ENCODE data around the gene FGF23.

DNA sequence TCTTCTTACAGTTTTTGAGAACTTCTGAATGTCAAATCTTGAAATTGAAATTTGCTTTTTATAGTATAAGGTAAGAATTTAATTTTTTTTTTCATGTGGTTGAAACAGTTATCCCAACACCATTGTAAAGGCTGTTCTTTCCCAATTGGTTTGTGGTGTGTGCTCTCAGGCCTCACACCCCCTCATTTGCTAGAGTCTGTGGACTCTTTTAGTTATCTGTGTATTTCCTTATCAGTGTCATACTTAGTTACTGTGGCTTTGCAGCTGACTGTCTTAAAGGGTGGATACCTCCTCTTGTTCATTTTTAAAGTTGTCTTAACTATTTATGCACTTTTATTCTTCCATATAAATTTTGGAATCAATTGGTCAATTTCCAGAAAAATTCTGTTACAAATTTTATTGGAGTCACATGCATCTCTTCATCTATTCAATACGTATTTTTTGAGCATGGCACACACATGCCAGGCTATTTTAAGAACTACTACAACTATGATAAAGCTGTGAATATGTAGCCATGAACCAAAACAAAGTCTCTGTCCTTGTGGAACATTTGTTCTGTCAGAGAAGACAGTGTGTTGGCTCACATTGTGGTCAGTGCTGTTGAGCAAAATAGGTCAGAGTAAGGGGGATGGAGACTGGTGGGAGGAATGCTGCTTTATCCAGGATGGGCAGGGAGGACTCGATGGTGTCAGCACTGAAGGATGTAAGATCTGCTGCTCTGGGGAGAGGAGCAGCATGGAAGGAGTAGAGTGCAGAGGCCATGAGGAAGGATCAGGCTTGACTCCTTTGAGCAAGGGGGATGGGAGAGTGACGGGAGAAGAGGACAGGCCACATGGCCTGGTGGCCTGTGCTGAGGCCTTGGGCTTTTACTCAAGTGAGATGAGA lies 24.1 kb downstream of the FGF23 start:
- TF ChIP-seq, protein P1, sequence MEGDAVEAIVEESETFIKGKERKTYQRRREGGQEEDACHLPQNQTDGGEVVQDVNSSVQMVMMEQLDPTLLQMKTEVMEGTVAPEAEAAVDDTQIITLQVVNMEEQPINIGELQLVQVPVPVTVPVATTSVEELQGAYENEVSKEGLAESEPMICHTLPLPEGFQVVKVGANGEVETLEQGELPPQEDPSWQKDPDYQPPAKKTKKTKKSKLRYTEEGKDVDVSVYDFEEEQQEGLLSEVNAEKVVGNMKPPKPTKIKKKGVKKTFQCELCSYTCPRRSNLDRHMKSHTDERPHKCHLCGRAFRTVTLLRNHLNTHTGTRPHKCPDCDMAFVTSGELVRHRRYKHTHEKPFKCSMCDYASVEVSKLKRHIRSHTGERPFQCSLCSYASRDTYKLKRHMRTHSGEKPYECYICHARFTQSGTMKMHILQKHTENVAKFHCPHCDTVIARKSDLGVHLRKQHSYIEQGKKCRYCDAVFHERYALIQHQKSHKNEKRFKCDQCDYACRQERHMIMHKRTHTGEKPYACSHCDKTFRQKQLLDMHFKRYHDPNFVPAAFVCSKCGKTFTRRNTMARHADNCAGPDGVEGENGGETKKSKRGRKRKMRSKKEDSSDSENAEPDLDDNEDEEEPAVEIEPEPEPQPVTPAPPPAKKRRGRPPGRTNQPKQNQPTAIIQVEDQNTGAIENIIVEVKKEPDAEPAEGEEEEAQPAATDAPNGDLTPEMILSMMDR (IDR thresholded peaks at IDR 0.05) = no peak
- TF ChIP-seq EP300 (IDR thresholded peaks at IDR 0.05; ENCODE audit: low read depth) (no peak), POLR2A (IDR thresholded peaks at IDR 0.05) (no peak), POLR2AphosphoS5 (IDR thresholded peaks at IDR 0.05) (no peak)
